Measurements from ENCODE around the gene MYO1D.
A peak's percentile ranks its signal among the peaks of the same experiment; 100 is the strongest.
"Not testable (repeated sequence)": the region's sequence is repeated elsewhere in the genome, so short reads cannot be mapped to it uniquely, and the experiment has no call there.

MYO1D gene

GRCh38 chr17:32483451-32484019, 393.4 kb downstream of the MYO1D start:
- peak; percentile 72 to 76 for DNase-seq

DNA sequence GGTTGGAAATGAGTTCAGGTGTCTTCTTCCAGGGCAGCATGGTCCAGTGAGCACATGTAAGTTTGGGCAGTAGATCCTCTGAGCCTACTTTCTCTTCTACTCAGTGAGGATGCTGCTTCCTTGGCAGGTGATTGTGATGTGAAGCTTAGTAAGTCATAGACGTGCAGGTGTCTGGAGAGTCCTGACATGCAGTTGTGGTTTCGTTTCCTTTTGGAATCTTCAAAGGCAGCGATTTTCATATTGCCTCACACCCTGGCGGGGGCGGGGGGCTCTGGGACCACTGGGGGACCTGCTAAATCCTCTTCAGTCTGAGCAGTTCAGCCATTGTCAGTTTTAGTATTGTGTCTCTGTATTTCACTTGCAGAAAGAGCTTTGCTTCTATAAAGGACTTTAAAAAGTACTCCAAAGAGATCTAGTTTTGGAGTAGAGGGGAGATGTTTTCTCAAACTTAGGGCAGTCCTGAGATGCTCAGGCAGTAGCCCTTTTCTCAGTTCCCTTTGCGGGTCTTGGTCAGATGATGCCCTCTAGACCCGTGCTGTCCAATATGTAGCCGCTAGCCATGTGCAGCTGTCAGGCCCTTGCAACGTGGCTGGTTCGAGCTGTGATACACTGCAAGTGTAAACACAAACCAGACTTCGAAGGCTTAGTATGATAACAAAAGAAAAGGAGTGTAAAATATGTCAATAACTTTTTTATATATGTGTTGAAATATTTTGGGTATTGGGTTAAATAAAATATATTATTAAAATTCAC, 394.2 kb downstream of the MYO1D start:
- no peak for DNase-seq

DNA sequence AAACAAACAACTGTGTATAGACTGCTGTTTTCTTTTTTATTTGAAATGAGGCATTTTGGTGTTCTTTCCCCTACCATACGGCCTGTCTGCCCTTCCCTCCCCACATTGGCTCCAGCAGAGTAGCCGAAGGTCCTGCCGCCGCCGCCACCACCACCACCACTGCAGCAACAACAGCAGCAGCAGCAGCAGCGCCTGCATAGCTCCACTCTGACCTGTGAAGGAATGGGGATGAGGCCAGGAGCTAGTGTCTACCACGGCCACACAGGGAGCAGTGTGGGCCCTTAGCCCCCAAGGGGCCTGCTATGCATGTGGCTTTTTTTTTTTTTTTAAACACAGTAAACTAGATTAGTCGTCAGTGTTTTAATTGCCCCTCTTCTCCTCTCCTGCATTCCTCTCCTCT, 395.7 kb downstream of the MYO1D start:
- DNase-seq, result no peak

GRCh38 chr17:32479074-32479617, 397.8 kb downstream of the MYO1D start:
- DNase-seq, result no peak

- no peak for DNase-seq
Observed at GRCh38 chr17:32477220-32477619, 399.7 kb downstream of the MYO1D start.

DNA sequence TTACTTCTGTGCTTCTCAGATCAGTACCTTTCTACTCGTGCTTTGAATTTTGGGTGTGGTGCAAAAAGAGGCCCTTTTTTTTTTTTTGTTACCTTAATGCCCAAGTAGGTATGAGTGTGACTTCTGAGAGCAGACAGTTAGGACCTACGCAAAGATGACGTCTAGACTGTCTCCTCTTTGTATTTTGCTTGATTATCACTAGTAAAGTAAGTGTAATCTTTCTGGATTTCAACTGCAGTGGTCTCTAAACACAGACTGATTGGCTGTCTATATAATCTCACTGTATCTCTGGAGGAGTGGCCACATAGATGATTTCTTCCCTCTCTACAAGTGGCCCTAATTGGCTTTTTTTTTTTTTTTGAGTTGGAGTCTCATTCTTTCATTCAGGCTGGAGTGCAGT, 401.7 kb downstream of the MYO1D start:
- DNase-seq, result no peak

DNA sequence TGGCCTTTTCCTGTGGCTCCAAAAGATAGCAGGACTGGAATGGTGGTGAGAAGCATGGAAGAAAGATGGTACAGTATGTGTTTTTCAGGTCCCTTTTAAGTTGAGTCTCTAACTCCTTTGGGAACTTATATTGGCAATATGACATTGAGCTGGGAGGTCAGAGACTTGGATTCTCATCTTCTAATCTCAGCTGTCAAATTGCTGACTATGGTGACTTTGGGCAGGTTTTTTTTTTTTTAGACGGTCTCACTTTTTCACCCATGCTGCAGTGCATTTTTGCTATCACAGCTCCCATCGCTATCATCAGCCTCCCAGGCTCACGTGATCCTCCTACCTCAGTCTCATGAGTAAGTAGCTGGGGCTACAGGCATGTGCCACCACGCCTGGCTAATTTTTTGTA, 405.3 kb downstream of the MYO1D start:
- no peak for DNase-seq

GRCh38 chr17:32470405-32471167, 406.3 kb downstream of the MYO1D start:
- DNase-seq, result no peak

GRCh38 chr17:32467949-32468348, 409.0 kb downstream of the MYO1D start:
- DNase-seq, result no peak

GRCh38 chr17:32464374-32464773, 412.6 kb downstream of the MYO1D start:
- no peak for DNase-seq

DNA sequence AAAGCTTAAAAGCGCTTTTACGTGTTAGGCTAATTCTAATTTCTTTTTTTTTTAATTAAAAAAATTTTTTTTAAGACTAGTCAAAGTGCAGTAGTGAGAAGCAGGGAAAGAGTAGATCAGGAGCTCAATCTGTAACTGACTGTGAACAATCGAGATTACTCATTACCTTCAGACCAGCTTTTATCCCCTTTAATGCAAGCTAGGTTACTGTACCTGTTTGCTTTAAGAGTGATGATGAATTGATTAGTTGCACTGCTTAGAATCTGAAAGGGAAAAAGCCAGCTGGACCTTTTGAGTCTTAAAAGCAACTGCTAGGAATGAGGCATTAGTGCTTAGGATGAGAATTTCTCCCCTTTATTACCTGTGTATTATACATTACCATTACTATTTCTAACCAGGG, 413.6 kb downstream of the MYO1D start:
- DNase-seq, result no peak

DNA sequence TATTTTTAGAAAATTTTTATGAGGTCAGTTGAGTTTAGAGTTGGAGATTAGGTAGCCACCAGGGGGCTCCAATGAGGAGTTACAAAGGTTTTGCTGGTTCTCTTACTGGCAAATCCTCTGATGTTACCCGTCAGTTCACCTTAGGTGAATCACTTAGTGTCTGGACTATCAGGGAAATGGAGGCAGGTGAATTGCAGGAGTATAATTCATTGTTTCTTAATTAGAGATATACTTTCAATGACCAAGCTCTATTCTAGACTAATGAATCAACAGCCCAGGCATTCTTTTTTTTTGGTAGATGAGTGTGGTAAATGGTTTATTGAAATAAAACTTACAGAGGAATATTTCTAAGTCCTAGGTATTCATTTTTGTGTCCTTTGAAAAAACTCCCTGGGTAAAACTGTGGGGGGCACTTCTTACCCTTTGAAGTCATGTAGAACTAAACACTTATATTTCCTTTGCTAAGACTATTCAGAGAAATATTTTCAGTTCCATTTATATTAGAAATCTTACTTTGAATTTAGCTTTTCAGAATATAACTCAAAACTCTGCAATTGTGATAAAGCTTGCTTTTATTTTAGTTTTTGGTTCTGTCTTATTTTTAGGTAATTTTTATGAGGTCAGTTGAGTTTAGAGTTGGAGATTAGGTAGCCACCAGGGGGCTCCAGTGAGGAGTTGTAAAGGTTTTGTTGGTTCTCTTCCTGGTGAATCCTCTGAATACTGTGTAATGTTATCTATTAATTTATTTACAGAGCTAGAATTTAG, 414.9 kb downstream of the MYO1D start:
- DNase-seq, result peak; percentile 62 to 83

- no peak for DNase-seq
Observed at GRCh38 chr17:32461498-32461852, 415.4 kb downstream of the MYO1D start.

DNA sequence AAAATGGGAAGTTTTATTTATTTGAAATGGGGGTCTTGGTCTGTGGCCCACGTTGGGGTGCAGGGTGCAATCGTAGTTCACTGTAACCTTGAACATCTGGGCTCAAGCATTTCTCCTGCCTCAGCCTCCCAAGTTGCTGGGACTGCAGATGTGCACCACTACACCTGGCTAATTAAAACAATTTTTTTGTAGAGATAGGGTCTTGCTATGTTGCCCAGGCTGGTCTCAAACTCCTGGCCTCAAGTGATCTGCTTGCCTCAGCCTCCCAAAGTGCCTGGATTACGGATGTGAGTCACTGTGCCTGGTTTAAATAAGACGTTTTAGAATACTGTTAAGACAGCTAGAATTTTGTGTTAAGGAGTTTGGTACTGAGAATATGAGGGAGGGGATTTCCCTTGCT, 416.9 kb downstream of the MYO1D start:
- no peak for DNase-seq

GRCh38 chr17:32458371-32458770, 418.6 kb downstream of the MYO1D start:
- no peak for DNase-seq

DNA sequence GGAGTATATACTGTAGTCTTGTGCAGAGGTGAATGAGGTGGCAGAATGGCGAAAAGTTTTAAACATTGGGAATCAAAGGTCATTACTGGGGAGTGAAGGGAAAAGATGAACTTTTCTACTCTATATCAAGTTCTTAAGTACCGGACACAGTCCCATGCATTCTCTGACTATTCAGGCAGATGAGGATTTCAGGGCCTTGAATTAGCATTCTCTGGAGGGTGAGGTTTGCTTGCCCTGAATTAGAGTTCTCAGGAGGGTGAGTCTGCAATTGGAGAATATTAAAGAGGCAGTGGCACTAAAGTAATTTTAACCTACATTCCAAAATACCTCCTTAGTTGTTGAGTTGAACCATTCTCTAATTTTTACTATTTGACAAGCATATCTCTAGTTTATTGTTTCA, 423.6 kb downstream of the MYO1D start:
- DNase-seq, result no peak

DNA sequence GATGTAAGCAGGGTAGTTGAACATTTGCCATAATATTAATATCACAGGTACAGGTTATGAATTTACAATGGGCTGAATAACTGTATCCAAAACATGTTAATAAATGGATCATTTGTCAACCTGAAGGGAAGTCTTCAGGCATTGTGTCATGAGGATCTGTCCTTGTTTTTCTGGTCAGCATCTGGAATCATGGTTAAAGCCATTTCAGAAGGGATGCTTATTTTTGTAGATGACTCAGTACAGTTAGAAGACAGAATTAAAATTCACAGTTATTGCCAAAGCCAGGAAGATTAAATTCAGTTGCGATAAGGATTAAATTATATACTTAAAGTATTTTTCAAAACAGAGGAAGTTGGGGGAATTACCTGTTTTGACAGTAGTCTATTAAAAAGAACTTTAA, 424.6 kb downstream of the MYO1D start:
- DNase-seq, result no peak

DNA sequence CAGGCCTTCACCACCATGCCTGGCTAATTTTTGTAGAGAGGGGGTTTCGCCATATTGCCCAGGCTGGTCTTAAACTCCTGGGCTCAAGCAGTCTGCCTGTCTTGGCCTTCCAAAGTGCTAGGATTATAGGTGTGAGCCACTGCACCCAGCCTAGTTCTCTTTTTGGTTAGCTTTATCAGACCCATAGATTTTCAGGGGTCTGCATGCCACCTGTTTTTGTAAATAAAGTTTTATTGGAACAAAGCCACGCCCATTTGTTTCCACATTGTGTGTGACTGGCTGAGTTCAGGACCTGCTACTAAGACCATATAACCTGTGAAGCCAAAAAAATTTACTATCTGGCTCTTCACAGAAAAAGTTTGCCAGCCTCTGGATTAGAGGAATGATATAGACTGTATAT, 425.0 kb downstream of the MYO1D start:
- no peak for DNase-seq

DNA sequence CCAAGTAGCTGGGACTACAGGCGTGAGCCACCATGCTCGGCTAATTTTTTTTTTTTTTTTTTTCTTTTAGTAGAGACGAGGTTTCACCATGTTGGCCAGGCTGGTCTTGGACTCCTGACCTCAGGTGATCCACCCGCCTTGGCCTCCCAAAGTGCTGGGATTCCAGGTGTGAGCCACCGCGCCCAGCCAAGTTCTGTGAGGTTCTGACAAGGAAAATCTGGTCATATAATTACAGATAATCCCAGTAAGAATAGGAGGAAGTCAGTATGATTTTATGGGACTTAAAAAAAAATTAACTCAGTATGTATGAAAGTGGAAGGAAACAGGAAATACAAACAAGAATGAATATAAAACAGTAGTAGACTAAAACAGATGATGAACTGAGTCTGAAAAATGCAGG, 426.5 kb downstream of the MYO1D start:
- not testable (repeated sequence) for DNase-seq

GRCh38 chr17:32449963-32450362, 427.0 kb downstream of the MYO1D start:
- DNase-seq, result no peak

GRCh38 chr17:32446949-32447348, 430.0 kb downstream of the MYO1D start:
- DNase-seq, result no peak

GRCh38 chr17:32445971-32446370, 431.0 kb downstream of the MYO1D start:
- no peak for DNase-seq

- no peak for DNase-seq
Observed at GRCh38 chr17:32445497-32445896, 431.4 kb downstream of the MYO1D start.

Data from Kasumi-1 (cell line).